Fibroblast of lung (primary cell): ENCODE results near the gene ZNF653. TPM values are rescaled to one million over a fixed set of nuclear protein-coding genes. Genes with fewer than 3 reads are reported as not detected.

Experiments
- DNase-seq, 2 donors: peaks; one replicate each; pipeline versions ENCODE4 v3.0.0 to v3.0.0-alpha.2; 2010; ENCODE audit warnings: low read depth in 2 of 2
- H2AFZ ChIP-seq: 2 replicates; pipeline ENCODE4 v1.5.1; 2012; ENCODE audit warnings: low read length, control low read depth, inconsistent platforms
- H3K27ac ChIP-seq: 2 replicates; pipeline ENCODE4 v1.5.1; 2011; ENCODE audit warnings: low read length, control low read depth; ENCODE audit not compliant: insufficient read depth
- H3K27me3 ChIP-seq: 2 replicates; pipeline ENCODE4 v1.5.1; 2011; ENCODE audit warnings: mild to moderate bottlenecking, low read length; ENCODE audit not compliant: control insufficient read depth, insufficient read depth
- H3K36me3 ChIP-seq: 2 replicates; pipeline ENCODE4 v1.5.1; 2011; ENCODE audit warnings: low read length; ENCODE audit not compliant: control insufficient read depth, insufficient read depth
- H3K4me1 ChIP-seq: 2 replicates; pipeline ENCODE4 v1.5.1; 2011; ENCODE audit warnings: low read length; ENCODE audit not compliant: control insufficient read depth, insufficient read depth; ENCODE audit errors: extremely low read depth
- H3K4me2 ChIP-seq: 2 replicates; pipeline ENCODE4 v1.5.1; 2011; ENCODE audit warnings: low read length, control low read depth; ENCODE audit not compliant: insufficient read depth; ENCODE audit errors: extremely low read depth
- H3K4me3 ChIP-seq, 4 experiments: fragments of 200-600 bp in 1 of 4; sonication (generic) in 1 of 4; replicated peaks in 1 of 4; 2 replicates each; pipeline ENCODE4 v1.5.1; 2011 to 2016; ENCODE audit warnings: low read length in 4 of 4, low read depth in 3 of 4, mild to moderate bottlenecking in 3 of 4, control low read depth in 2 of 4, inconsistent platforms in 1 of 4, mixed read lengths in 1 of 4; ENCODE audit not compliant: insufficient read depth in 1 of 4; ENCODE audit errors: control extremely low read depth in 1 of 4
- H3K79me2 ChIP-seq: 2 replicates; pipeline ENCODE4 v1.5.1; 2012; ENCODE audit warnings: mild to moderate bottlenecking, low read length, inconsistent platforms; ENCODE audit not compliant: control insufficient read depth, insufficient read depth
- H3K9ac ChIP-seq: 2 replicates; pipeline ENCODE4 v1.5.1; 2011; ENCODE audit warnings: mild to moderate bottlenecking, low read length, control low read depth; ENCODE audit not compliant: insufficient read depth
- H3K9me3 ChIP-seq: 2 replicates; pipeline ENCODE4 v1.5.1; 2012; ENCODE audit warnings: low read depth, low read length; ENCODE audit not compliant: control insufficient read depth, insufficient read depth
- H4K20me1 ChIP-seq: 2 replicates; pipeline ENCODE4 v1.5.1; 2011; ENCODE audit warnings: low read length; ENCODE audit not compliant: control insufficient read depth, insufficient read depth; ENCODE audit errors: extremely low read depth
- EZH2 ChIP-seq: IDR thresholded peaks from 2 replicates; pipeline ENCODE4 v1.5.1; 2012; ENCODE audit warnings: low read length, control low read depth, mild to moderate bottlenecking; ENCODE audit errors: missing control alignments
- polyA plus RNA-seq, 2 donors: library from polyadenylated mRNA; depleted of rRNA in 1 of 2; stranded (reverse) in 1 of 2; unstranded in 1 of 2; fragments of >200 nt; gene quantifications; 2 replicates each; pipeline ENCODE4 v1.2.1, GENCODE V29; 2011 to 2012; ENCODE audit warnings: missing spikeins in 1 of 2
- total RNA-seq: library from RNA; depleted of rRNA; stranded (reverse); fragments of >200 nt; gene quantifications from 2 replicates; pipeline ENCODE4 v1.2.1, GENCODE V29; 2014
- TF ChIP-seq, protein P1 (sequence below), 2 donors: IDR thresholded peaks in 1 of 2; conservative IDR thresholded peaks in 1 of 2; 1 replicate in 1 of 2; 2 replicates in 1 of 2; pipeline ENCODE4 v1.5.1; 2011 to 2012; ENCODE audit warnings: low read length in 2 of 2, control low read depth in 1 of 2, inconsistent platforms in 1 of 2, low read depth in 1 of 2, mild to moderate bottlenecking in 1 of 2

The ZNF653 gene
- total and polyA plus RNA-seq, 2 donors (not counting 1 experiment from before 2014, with no cell fraction given) = 3.1 to 3.5 TPM

GRCh38 chr19:11481534-11482383 is 23.9 kb downstream of the ZNF653 start:
- Histone ChIP-seq H3K4me1 (no peaks in the 10 kb centered on the region), H3K9me3 (no peaks in the 10 kb centered on the region), H3K9ac (no peak overlapping the region), H3K36me3 (no peaks in the 10 kb centered on the region), H3K79me2 (no peaks in the 10 kb centered on the region), H3K4me3 (peak overlapping the region in 1 of 4 experiments; percentile 47), H4K20me1 (no peaks in the 10 kb centered on the region), H3K4me2 (peak overlapping the region; percentile 27), H3K27me3 (peaks cover 29% of the 10 kb centered on the region), H2AFZ (no peak overlapping the region), H3K27ac (no peak overlapping the region)
- TF ChIP-seq, protein P1, sequence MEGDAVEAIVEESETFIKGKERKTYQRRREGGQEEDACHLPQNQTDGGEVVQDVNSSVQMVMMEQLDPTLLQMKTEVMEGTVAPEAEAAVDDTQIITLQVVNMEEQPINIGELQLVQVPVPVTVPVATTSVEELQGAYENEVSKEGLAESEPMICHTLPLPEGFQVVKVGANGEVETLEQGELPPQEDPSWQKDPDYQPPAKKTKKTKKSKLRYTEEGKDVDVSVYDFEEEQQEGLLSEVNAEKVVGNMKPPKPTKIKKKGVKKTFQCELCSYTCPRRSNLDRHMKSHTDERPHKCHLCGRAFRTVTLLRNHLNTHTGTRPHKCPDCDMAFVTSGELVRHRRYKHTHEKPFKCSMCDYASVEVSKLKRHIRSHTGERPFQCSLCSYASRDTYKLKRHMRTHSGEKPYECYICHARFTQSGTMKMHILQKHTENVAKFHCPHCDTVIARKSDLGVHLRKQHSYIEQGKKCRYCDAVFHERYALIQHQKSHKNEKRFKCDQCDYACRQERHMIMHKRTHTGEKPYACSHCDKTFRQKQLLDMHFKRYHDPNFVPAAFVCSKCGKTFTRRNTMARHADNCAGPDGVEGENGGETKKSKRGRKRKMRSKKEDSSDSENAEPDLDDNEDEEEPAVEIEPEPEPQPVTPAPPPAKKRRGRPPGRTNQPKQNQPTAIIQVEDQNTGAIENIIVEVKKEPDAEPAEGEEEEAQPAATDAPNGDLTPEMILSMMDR (conservative IDR thresholded peaks at IDR 0.05 in 1 of 2, IDR thresholded peaks at IDR 0.05 in 1 of 2; ENCODE audit: low read depth in 1 of 2, low read length in 2 of 2) = no peak
- peak; percentile 98 for TF ChIP-seq EZH2
- DNase-seq = peak; percentile 80

DNA sequence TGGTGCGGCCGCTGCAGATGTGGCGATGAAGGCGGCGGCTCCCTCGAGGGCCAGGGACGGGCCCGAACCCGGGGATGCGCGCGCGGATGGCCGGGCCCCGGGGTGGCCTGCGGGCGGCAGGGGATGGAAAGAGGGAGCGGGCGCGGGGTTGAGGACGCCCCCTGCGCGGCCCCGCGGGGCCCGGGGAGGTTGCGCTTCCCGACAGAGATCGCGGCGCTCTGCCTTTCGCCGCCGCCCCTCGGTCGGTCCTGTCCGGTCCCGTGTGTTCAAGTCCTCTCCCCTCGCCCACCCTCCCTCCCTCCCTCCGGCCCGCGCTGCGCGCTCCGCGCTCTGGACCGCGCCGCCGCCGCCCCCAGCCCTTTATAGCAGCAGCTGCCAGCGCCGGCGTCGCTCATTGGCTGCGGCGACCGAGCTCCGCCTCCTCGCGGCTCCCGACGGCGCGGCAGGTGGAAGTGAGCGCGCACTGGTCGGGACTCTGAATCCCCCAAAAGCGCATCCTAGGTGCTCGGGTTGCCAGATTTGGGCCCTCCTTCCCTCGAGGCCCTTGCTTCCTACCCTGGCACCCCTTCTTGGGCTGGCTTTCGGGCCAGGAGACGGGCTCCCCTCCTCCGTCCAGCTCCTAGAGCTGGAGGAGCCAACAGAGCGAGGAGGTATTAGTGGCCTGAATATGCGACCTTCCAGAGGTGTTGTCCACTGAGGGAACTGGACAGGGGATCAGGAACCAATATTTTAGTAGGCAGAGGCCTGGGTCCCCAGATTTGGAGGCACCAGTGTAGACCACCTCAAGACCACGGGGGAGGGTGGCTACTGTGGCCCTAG is 24.7 kb downstream of the ZNF653 start, which contains the start of gene ELAVL3:
TSS of gene ELAVL3 (minus strand) at position 332 of the 819 bp plus-strand sequence. CDS start 438 bp downstream, outside the sequence.
- TF ChIP-seq, protein P1 (conservative IDR thresholded peaks at IDR 0.05 in 1 of 2, IDR thresholded peaks at IDR 0.05 in 1 of 2; ENCODE audit: low read depth in 1 of 2, low read length in 2 of 2) = no peak
- no peak for TF ChIP-seq EZH2
- H3K4me3 ChIP-seq = no peak within 1 kb of the TSS
- H3K4me2 ChIP-seq = peak within 1 kb of the TSS; percentile 13
- no peaks in the 10 kb centered on the region for H3K9me3 ChIP-seq
- no peaks in the 10 kb centered on the region for H3K36me3 ChIP-seq
- DNase-seq = no peak
- no peaks in the 10 kb centered on the region for H4K20me1 ChIP-seq
- H3K27ac ChIP-seq = no peak within 1 kb of the TSS
- H3K79me2 ChIP-seq = no peaks in the 10 kb centered on the region
- no peak within 1 kb of the TSS for H2AFZ ChIP-seq
- H3K27me3 ChIP-seq = peaks cover 29% of the 10 kb centered on the region
- H3K9ac ChIP-seq = no peak within 1 kb of the TSS
- no peaks in the 10 kb centered on the region for H3K4me1 ChIP-seq
